Right lobe of liver (tissue), 6 donors: Measurements from ENCODE around the gene TSPAN12. TPM values are rescaled to one million over a fixed set of nuclear protein-coding genes. Genes with fewer than 3 reads are reported as not detected.

ENCODE experiments used
- ATAC-seq, 4 donors: fragments of 200-7000 bp; cut with Tn5 transposase; one replicate each; pipeline ENCODE4 v1.9.1; 2020; ENCODE audit warnings: mild to moderate bottlenecking in 4 of 4, moderate library complexity in 4 of 4
- DNase-seq, 3 donors: peaks; one replicate each; pipeline ENCODE4 v3.0.0-alpha.2; 2020
- H3K27ac ChIP-seq, 3 donors: fragments of 200-600 bp; one replicate each; pipeline ENCODE4 v1.8.0; 2022
- H3K27me3 ChIP-seq, 2 donors: fragments of 200-600 bp; one replicate each; pipeline ENCODE4 v1.8.0; 2022
- H3K36me3 ChIP-seq, 4 donors: fragments of 200-600 bp; sonication (generic) in 1 of 4; one replicate each; pipeline versions ENCODE4 v1.5.1 to v1.8.0; 2017 to 2022; ENCODE audit warnings: control low read depth in 1 of 4
- H3K4me1 ChIP-seq, 4 donors: fragments of 200-600 bp; sonication (generic) in 1 of 4; one replicate each; pipeline versions ENCODE4 v1.5.1 to v1.8.0; 2017 to 2022; ENCODE audit warnings: control low read depth in 1 of 4
- H3K4me3 ChIP-seq, 3 donors: fragments of 200-600 bp; one replicate each; pipeline ENCODE4 v1.8.0; 2022
- H3K9me3 ChIP-seq, 4 donors: fragments of 200-600 bp; sonication (generic) in 1 of 4; one replicate each; pipeline versions ENCODE4 v1.5.1 to v1.8.0; 2017 to 2022; ENCODE audit warnings: control low read depth in 1 of 4
- POLR2A ChIP-seq: fragments of 450-650 bp; IDR thresholded peaks from one replicate; pipeline ENCODE4 v1.6.1; 2017; ENCODE audit warnings: antibody characterized with exemption, mild to moderate bottlenecking
- WGBS: methylation state at CpG from one replicate; pipeline ENCODE4 v1.1.6; 2018; ENCODE audit warnings: low coverage, low lambda C conversion rate; ENCODE audit not compliant: insufficient coverage; ENCODE audit errors: missing lambda C conversion rate; 5-methylcytosine and 5-hydroxymethylcytosine counted together
- intact Hi-C, 2 donors: fragments of 100-400 bp; cut with DNase I; formaldehyde crosslinking; loops; one replicate each; pipeline versions ENCODE4 v1.11.2 to v1.14.1; 2022
- total RNA-seq, 6 experiments: library from RNA; depleted of rRNA in 2 of 6; stranded (reverse); fragments of >200 nt in 2 of 6; fragmentation: NEBNext Ultra II Directional in 3 of 6; extraction: Animal tissue kit (Norgen Biotek cat#: 25700) in 3 of 6; gene quantifications; one replicate each; pipeline versions ENCODE4 v1.1.0 to v1.2.4, GENCODE V29; 2016 to 2023
- TF ChIP-seq, protein P1 (sequence below), 4 donors: fragments of 200-600 bp in 3 of 4; fragments of 450-650 bp in 1 of 4; IDR thresholded peaks; one replicate each; pipeline versions ENCODE4 v1.5.1 to v1.8.0; 2016 to 2022; ENCODE audit warnings: antibody characterized with exemption in 4 of 4, mild to moderate bottlenecking in 2 of 4
- donor health status: DM: no; HTN: yes; CAD: no.
- donor health status: DM: no; HTN: no; CAD: no.
- donor health status: DM: no; HTN: no; CAD: no.
- donor health status: DM: no; HTN: yes; CAD: no.
- donor health status: DM: no; HTN: yes; CAD: no.

TSPAN12 gene
- total RNA-seq, 6 experiments from 2014 or later = 10.7 to 14.4 (median 12.6) TPM

DNA sequence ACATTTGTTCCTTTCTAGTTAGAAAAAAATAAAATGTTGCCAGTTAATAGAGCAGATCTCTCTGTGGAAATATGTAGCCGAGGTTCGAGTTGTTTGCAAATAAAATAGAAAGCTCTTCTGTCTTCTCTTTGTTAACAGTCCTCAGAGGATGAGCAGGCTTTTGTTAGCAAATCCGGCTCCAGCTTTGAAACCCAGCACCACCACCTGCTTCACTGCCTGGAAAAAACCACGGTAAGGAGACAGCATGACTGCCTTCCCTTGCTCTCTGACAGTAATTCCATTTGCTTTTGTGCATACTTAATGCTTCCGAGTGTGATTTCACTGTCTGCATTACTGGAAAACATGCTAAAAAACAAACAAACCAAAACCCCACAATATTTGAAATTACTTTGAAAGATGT is 115.6 kb downstream of the TSPAN12 start:
- intact Hi-C loops = no loop called here
- no peak for DNase-seq
- Histone ChIP-seq H3K4me3 (no peak overlapping the region), H3K27ac (no peak overlapping the region), H3K9me3 (no peaks in the 10 kb centered on the region), H3K4me1 (no peaks in the 10 kb centered on the region), H3K36me3 (no peaks in the 10 kb centered on the region), H3K27me3 (no peaks in the 10 kb centered on the region)
- TF ChIP-seq POLR2A = no peak
- TF ChIP-seq, protein P1, sequence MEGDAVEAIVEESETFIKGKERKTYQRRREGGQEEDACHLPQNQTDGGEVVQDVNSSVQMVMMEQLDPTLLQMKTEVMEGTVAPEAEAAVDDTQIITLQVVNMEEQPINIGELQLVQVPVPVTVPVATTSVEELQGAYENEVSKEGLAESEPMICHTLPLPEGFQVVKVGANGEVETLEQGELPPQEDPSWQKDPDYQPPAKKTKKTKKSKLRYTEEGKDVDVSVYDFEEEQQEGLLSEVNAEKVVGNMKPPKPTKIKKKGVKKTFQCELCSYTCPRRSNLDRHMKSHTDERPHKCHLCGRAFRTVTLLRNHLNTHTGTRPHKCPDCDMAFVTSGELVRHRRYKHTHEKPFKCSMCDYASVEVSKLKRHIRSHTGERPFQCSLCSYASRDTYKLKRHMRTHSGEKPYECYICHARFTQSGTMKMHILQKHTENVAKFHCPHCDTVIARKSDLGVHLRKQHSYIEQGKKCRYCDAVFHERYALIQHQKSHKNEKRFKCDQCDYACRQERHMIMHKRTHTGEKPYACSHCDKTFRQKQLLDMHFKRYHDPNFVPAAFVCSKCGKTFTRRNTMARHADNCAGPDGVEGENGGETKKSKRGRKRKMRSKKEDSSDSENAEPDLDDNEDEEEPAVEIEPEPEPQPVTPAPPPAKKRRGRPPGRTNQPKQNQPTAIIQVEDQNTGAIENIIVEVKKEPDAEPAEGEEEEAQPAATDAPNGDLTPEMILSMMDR (IDR thresholded peaks at IDR 0.05) = no peak
- ATAC-seq = no peak
- 49% methylated on average over 5 of the region's 5 CpGs for WGBS

DNA sequence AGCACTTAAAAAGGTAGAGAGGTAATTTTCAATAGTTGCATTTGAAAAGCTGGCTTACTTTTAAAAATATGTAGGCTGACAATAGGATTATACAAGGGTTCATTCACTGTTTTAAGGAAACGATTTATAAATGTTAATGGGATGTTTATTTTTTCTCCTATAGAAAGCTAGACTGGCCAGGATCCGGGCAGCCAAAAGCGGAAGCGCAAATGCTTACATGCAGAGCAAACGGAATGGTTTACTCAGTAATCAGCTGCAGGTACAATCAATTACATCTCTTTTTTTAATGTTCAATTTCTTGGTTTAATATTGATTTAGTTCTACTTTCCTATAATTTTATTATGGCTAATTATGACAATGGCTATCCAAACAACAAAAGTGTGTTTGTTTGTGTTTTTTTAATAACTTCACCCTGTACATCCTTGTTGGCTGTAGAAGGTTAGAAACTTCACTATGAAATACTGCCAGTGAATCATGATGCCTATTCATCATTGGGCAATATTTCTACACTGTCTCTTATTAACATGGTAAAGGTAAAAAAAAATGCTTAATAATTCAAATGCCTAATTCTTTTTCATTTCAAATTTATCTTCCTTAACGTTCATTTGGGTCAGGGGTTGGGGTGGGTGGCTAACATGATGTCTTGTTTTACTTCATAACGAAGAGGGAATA is 116.4 kb downstream of the TSPAN12 start:
- TF ChIP-seq POLR2A = no peak
- TF ChIP-seq, protein P1 (IDR thresholded peaks at IDR 0.05) = no peak
- ATAC-seq (peak in 3 of 4 donors; percentile 52 to 68 (median 53)), DNase-seq (peak in 1 of 3 donors; percentile 37)
- Histone ChIP-seq H3K4me1 (no peaks in the 10 kb centered on the region), H3K27ac (no peak overlapping the region), H3K4me3 (peak overlapping the region in 2 of 3 donors; percentile 16 to 26), H3K9me3 (no peaks in the 10 kb centered on the region), H3K36me3 (no peaks in the 10 kb centered on the region), H3K27me3 (no peaks in the 10 kb centered on the region)
- WGBS = 37% methylated on average over 7 of the region's 7 CpGs
- intact Hi-C loops = no loop called here

DNA sequence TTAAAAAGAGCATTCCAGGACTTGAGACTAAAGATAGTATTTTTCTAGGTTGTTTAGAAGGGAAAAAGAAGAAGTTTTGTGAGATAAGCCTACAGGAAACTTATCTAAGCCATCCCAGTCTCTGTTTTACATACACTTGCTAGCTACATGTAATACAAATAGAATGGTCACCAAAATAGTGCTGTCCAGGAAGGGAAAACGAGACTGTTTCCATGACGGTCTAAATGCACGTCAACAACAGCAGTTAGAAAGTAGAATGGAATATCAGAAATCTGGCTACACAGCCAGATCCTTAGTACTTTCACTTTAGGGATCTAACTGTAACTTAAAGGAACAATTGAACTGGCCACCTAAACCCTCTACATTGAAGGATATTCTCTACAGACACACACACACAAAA is 117.6 kb downstream of the TSPAN12 start:
- peak overlapping the region in 2 of 3 donors; percentile 26 to 27 for H3K4me3 ChIP-seq
- no peak overlapping the region for H3K27ac ChIP-seq
- no peaks in the 10 kb centered on the region for H3K36me3 ChIP-seq
- TF ChIP-seq POLR2A = no peak
- TF ChIP-seq, protein P1 (IDR thresholded peaks at IDR 0.05) = no peak
- ATAC-seq (peak; percentile 73 to 79 (median 76)), DNase-seq (no peak)
- H3K9me3 ChIP-seq = no peaks in the 10 kb centered on the region
- no peaks in the 10 kb centered on the region for H3K27me3 ChIP-seq
- intact Hi-C loops = no loop called here
- H3K4me1 ChIP-seq = no peaks in the 10 kb centered on the region
- WGBS = 6% methylated on average over 3 of the region's 3 CpGs

DNA sequence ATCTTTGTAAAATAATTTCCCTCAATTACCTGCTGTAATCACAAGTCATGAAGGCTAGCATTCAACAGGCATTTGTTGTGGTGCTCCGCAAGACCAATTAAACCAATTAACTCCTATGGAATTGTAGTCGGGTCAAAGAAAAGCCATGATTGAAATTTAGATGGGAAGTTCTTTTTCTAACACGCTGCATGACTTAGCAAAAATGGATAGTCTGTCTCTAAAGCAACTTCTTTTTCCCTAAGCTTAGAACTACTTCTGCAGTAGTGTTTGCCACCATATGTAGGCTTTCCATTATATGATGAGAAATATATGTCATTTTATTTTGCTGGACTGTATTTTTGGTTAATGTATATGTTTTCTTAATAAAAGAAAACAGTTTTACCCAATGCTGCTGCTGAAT is 119.1 kb downstream of the TSPAN12 start:
- Histone ChIP-seq H3K27me3 (no peaks in the 10 kb centered on the region), H3K36me3 (no peaks in the 10 kb centered on the region), H3K4me3 (no peak overlapping the region), H3K4me1 (no peaks in the 10 kb centered on the region), H3K9me3 (no peaks in the 10 kb centered on the region), H3K27ac (no peak overlapping the region)
- TF ChIP-seq, protein P1 (IDR thresholded peaks at IDR 0.05) = no peak
- TF ChIP-seq POLR2A = no peak
- WGBS = 62% methylated on average over 3 of the region's 3 CpGs
- ATAC-seq (no peak), DNase-seq (no peak)
- intact Hi-C loops = no loop called here

Other genes starting within 250 kb of the TSPAN12 start
- gene ING3, start 92.6 kb upstream of the TSPAN12 start, total RNA-seq = 1 to 10 TPM; 4.5 to 6.5 (median 6.2) TPM
- 10 to 100 TPM; 24.3 to 45.8 (median 34.9) TPM for gene CPED1, start 130.6 kb upstream of the TSPAN12 start, total RNA-seq